ENCODE data around the gene ERVFRD-1.

DNA sequence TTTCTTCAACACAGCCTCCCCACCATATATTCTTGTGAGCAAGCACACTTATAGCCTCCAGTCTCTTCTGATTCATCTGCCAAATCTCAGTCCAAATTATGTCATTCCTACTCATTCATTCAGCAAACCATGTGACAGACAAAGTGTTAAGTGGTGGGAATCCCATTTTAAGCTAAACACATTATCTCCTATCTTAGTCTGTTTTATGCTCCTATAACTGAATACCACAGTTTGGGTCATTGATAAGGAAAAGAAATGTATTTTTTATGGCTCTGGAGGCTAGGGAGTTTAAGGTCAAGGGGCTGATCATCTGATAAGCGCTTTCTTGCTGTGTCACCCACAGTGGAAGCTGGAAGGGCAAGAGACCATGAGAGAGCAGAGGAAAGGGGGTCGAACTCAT, 41.8 kb downstream of the ERVFRD-1 start:
- TF ChIP-seq, protein P1, sequence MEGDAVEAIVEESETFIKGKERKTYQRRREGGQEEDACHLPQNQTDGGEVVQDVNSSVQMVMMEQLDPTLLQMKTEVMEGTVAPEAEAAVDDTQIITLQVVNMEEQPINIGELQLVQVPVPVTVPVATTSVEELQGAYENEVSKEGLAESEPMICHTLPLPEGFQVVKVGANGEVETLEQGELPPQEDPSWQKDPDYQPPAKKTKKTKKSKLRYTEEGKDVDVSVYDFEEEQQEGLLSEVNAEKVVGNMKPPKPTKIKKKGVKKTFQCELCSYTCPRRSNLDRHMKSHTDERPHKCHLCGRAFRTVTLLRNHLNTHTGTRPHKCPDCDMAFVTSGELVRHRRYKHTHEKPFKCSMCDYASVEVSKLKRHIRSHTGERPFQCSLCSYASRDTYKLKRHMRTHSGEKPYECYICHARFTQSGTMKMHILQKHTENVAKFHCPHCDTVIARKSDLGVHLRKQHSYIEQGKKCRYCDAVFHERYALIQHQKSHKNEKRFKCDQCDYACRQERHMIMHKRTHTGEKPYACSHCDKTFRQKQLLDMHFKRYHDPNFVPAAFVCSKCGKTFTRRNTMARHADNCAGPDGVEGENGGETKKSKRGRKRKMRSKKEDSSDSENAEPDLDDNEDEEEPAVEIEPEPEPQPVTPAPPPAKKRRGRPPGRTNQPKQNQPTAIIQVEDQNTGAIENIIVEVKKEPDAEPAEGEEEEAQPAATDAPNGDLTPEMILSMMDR (IDR thresholded peaks at IDR 0.05), result no peak
- TF ChIP-seq POLR2A (IDR thresholded peaks at IDR 0.05), result no peak
